Spleen (tissue), 11 donors: ENCODE data around the gene DOCK4. TPM values are rescaled to one million over a fixed set of nuclear protein-coding genes. Genes with fewer than 3 reads are reported as not detected.

Experiments
- DNase-seq: peaks from one replicate; pipeline ENCODE4 v3.0.0-alpha.2; 2020
- H3K27ac ChIP-seq, 8 donors: fragments of 200-600 bp; sonication (generic) in 7 of 8; 1 replicate in 4 of 8; 2 replicates in 4 of 8; pipeline versions ENCODE4 v1.5.0 to v1.8.0; 2016 to 2021; ENCODE audit warnings: inconsistent platforms in 4 of 8, mild to moderate bottlenecking in 4 of 8, moderate library complexity in 1 of 8
- H3K27me3 ChIP-seq, 7 donors: fragments of 200-600 bp; sonication (generic) in 6 of 7; replicated peaks in 1 of 7; 1 replicate in 4 of 7; 2 replicates in 3 of 7; pipeline versions ENCODE4 v1.5.0 to v1.8.0; 2016 to 2021; ENCODE audit warnings: inconsistent platforms in 3 of 7, mild to moderate bottlenecking in 1 of 7
- H3K36me3 ChIP-seq, 6 donors: fragments of 200-600 bp; sonication (generic) in 5 of 6; 1 replicate in 4 of 6; 2 replicates in 2 of 6; pipeline versions ENCODE4 v1.5.0 to v1.8.0; 2016 to 2021; ENCODE audit warnings: inconsistent platforms in 2 of 6
- H3K4me1 ChIP-seq, 6 donors: fragments of 200-600 bp; sonication (generic) in 5 of 6; 1 replicate in 3 of 6; 2 replicates in 3 of 6; pipeline versions ENCODE4 v1.5.0 to v1.8.0; 2016 to 2021; ENCODE audit warnings: inconsistent platforms in 3 of 6
- H3K4me3 ChIP-seq, 8 donors: fragments of 200-600 bp; sonication (generic) in 7 of 8; 1 replicate in 4 of 8; 2 replicates in 4 of 8; pipeline versions ENCODE4 v1.5.0 to v1.8.0; 2016 to 2021; ENCODE audit warnings: inconsistent platforms in 4 of 8, mild to moderate bottlenecking in 4 of 8, moderate library complexity in 2 of 8
- H3K9me3 ChIP-seq, 8 donors: fragments of 200-600 bp; sonication (generic) in 7 of 8; 1 replicate in 4 of 8; 2 replicates in 4 of 8; pipeline versions ENCODE4 v1.5.0 to v1.8.0; 2016 to 2021; ENCODE audit warnings: inconsistent platforms in 4 of 8
- CTCF ChIP-seq, 11 experiments: fragments of 200-600 bp in 7 of 11; fragments of 450-650 bp in 4 of 11; sonication (generic) in 4 of 11; IDR thresholded peaks in 8 of 11; conservative IDR thresholded peaks in 3 of 11; 1 replicate in 7 of 11; 2 replicates in 4 of 11; pipeline versions ENCODE4 v1.4.0 to v1.8.0; 2016 to 2021; ENCODE audit warnings: antibody characterized with exemption in 11 of 11, inconsistent platforms in 4 of 11, mild to moderate bottlenecking in 1 of 11
- POLR2A ChIP-seq, 3 donors: fragments of 450-650 bp; IDR thresholded peaks; one replicate each; pipeline ENCODE4 v1.5.1; 2017; ENCODE audit warnings: antibody characterized with exemption in 3 of 3, mild to moderate bottlenecking in 1 of 3
- POLR2AphosphoS5 ChIP-seq, 3 donors: sonication (generic); formaldehyde crosslinking; IDR thresholded peaks; one replicate each; pipeline ENCODE4 v1.5.1; 2017; ENCODE audit warnings: antibody characterized with exemption in 3 of 3
- WGBS, 5 donors: extraction: QIAGEN DNeasy Blood & Tissue Kit in 3 of 5; methylation state at CpG; one replicate each; pipeline versions ENCODE4 v1.1.5 to v1.1.7; 2013 to 2018; 5-methylcytosine and 5-hydroxymethylcytosine counted together
- intact Hi-C: fragments of 100-400 bp; cut with DNase I; formaldehyde crosslinking; loops from one replicate; pipeline ENCODE4 v1.15.0; 2023; ENCODE audit warnings: low total_unique reads
- polyA plus RNA-seq, 3 donors: library from polyadenylated mRNA; stranded (reverse); fragments of 200-250 nt; gene quantifications; one replicate each; pipeline ENCODE4 v1.2.1, GENCODE V29; 2013
- total RNA-seq, 7 donors: library from RNA; depleted of rRNA in 3 of 7; stranded (reverse); fragments of >200 nt in 3 of 7; fragmentation: NEBNext Ultra II Directional in 4 of 7; extraction: Animal tissue kit (Norgen Biotek cat#: 25700) in 4 of 7; gene quantifications; one replicate each; pipeline versions ENCODE4 v1.1.0 to v1.2.1, GENCODE V29; 2016 to 2021
- donor health status: healthy with polysubstance abuse.
- donor health status: DM: no; HTN: no; CAD: no; lungs with moderate emphysema.
- donor health status: DM: no; HTN: no; CAD: no.
- donor health status: Bipolar disorder and iron deficiency.
- donor health status: healthy.
- donor health status: DM: no; HTN: no; CAD: no.
- donor health status: DM: yes; HTN: yes; CAD: no.

Gene DOCK4
- total and polyA plus RNA-seq, 10 donors: 1.4 to 26.9 (median 14.2) TPM

- intact Hi-C loops: no loop called here
- no peaks in the 10 kb centered on the region for H3K4me1 ChIP-seq
- DNase-seq: no peak
- no peaks in the 10 kb centered on the region for H3K36me3 ChIP-seq
- no peaks in the 10 kb centered on the region for H3K27me3 ChIP-seq
- H3K4me3 ChIP-seq: no peak overlapping the region
- WGBS, 5 donors: 87 to 100% (median 94%) methylated on average over 1 of the region's 1 CpG
- no peak overlapping the region for H3K27ac ChIP-seq
- no peaks in the 10 kb centered on the region for H3K9me3 ChIP-seq
- TF ChIP-seq CTCF (IDR thresholded peaks at IDR 0.05 in 8 of 11, conservative IDR thresholded peaks at IDR 0.05 in 3 of 11): no peak
- TF ChIP-seq POLR2A (IDR thresholded peaks at IDR 0.05): no peak
- no peak for TF ChIP-seq POLR2AphosphoS5 (IDR thresholded peaks at IDR 0.05)
Measured at GRCh38 chr7:111815354-111815753, 390.8 kb downstream of the DOCK4 start.

- Histone ChIP-seq H3K4me1 (no peaks in the 10 kb centered on the region), H3K36me3 (no peaks in the 10 kb centered on the region), H3K27me3 (no peaks in the 10 kb centered on the region), H3K4me3 (no peak overlapping the region), H3K9me3 (no peaks in the 10 kb centered on the region), H3K27ac (no peak overlapping the region)
- TF ChIP-seq CTCF (IDR thresholded peaks at IDR 0.05 in 8 of 11, conservative IDR thresholded peaks at IDR 0.05 in 3 of 11): no peak
- no peak for TF ChIP-seq POLR2AphosphoS5 (IDR thresholded peaks at IDR 0.05)
- no peak for TF ChIP-seq POLR2A (IDR thresholded peaks at IDR 0.05)
- 80 to 90% (median 87%) methylated on average over 4 of the region's 4 CpGs for WGBS, 5 donors
- intact Hi-C loops: no loop called here
- DNase-seq: no peak
Measured at GRCh38 chr7:111813306-111813705, 392.9 kb downstream of the DOCK4 start.

GRCh38 chr7:111806232-111806631 lies 400.0 kb downstream of the DOCK4 start:
- Histone ChIP-seq H3K27me3 (no peaks in the 10 kb centered on the region), H3K36me3 (no peaks in the 10 kb centered on the region), H3K9me3 (peaks cover 0 to 32% (median 11%) of the 10 kb centered on the region in 8 donors), H3K4me3 (no peak overlapping the region), H3K27ac (no peak overlapping the region), H3K4me1 (no peaks in the 10 kb centered on the region)
- WGBS, 5 donors: 90 to 95% (median 92%) methylated on average over 4 of the region's 4 CpGs
- DNase-seq: no peak
- TF ChIP-seq CTCF (IDR thresholded peaks at IDR 0.05 in 8 of 11, conservative IDR thresholded peaks at IDR 0.05 in 3 of 11) (no peak), POLR2AphosphoS5 (IDR thresholded peaks at IDR 0.05) (no peak), POLR2A (IDR thresholded peaks at IDR 0.05) (no peak)
- intact Hi-C loops: no loop called here

- Histone ChIP-seq H3K4me3 (no peak overlapping the region), H3K27ac (no peak overlapping the region), H3K9me3 (peaks cover 8 to 62% (median 41%) of the 10 kb centered on the region in 8 donors), H3K36me3 (no peaks in the 10 kb centered on the region), H3K4me1 (no peaks in the 10 kb centered on the region), H3K27me3 (no peaks in the 10 kb centered on the region)
- no peak for DNase-seq
- intact Hi-C loops: no loop called here
- WGBS, 5 donors: 83 to 94% (median 88%) methylated on average over 3 of the region's 3 CpGs
- TF ChIP-seq CTCF (IDR thresholded peaks at IDR 0.05 in 8 of 11, conservative IDR thresholded peaks at IDR 0.05 in 3 of 11) (no peak), POLR2AphosphoS5 (IDR thresholded peaks at IDR 0.05) (no peak), POLR2A (IDR thresholded peaks at IDR 0.05) (no peak)
Measured at GRCh38 chr7:111803015-111803758, 403.0 kb downstream of the DOCK4 start.
